Brain microvascular endothelial cell (primary cell): ENCODE data around the gene SACS.

ENCODE experiments used
- DNase-seq: peaks from one replicate; pipeline ENCODE4 v3.0.0-alpha.2; 2020
- H3K27ac ChIP-seq: fragments of 250-450 bp; sonication (Bioruptor Pico); 2 replicates; pipeline ENCODE4 v1.5.1; 2020; ENCODE audit warnings: mild to moderate bottlenecking, moderate library complexity
- H3K27me3 ChIP-seq: fragments of 250-450 bp; sonication (Bioruptor Pico); replicated peaks from 2 replicates; pipeline ENCODE4 v1.5.1; 2020; ENCODE audit warnings: mild to moderate bottlenecking
- H3K36me3 ChIP-seq: fragments of 250-450 bp; sonication (Bioruptor Pico); replicated peaks from 2 replicates; pipeline ENCODE4 v1.5.1; 2020; ENCODE audit warnings: mild to moderate bottlenecking
- H3K4me3 ChIP-seq: 2 replicates; pipeline ENCODE4 v1.5.1; 2011; ENCODE audit warnings: low read depth, mild to moderate bottlenecking, control low read depth, low read length, moderate library complexity
- in situ Hi-C: cut with HindIII; loops from 2 replicates; pipeline ENCODE4 v1.10.0; 2017; ENCODE audit warnings: low sequenced_read_pairs, low pct_ligation_motif_present
- TF ChIP-seq, protein P1 (sequence below): IDR thresholded peaks from 2 replicates; pipeline ENCODE4 v1.5.1; 2011; ENCODE audit warnings: low read depth, mild to moderate bottlenecking, moderate library complexity, low read length, control low read depth, inconsistent platforms; ENCODE audit errors: missing control alignments

The SACS gene

DNA sequence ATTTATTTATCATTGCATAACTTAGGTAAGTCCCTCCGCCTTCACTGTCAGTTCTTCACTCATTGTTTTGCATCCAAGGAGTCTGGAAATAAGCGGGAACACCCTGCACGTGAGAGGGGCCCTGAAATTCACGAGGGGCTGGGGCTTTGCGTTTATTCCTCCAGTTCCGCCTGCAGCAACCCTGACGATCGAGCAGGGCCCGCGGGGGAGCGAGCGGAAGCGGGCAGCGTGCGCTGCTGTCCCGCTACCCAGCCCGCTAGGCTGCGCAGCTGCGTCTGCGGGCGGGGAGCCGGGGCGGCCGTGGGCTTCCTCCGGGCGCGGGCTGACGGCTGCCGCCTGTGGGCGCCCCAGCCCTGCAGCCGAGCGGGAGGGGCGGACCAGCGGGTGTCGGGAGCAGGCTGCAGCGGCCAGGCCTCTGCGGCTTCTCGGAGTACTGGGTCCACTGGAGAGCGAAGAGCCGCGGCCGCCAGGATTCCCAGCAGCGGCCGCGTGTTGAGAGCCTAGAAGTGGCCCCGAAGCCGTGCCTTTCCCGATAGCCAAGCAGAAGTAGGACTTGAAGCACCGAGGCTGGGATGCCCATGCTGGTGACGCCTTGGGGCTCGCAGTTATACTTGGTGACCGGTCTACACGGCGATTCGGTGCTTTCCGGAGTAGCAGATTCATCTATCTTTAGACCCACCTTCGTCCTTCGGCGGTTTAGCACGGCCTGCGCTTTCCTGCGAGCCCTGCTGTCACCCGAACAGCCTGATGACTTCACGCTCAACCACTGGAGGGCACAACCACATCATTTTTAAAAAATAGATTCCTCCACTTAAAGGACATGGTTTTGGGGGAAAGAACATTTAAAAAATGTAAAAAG lies 32.9 kb upstream of the SACS start:
- in situ Hi-C loops = no loop called here
- DNase-seq = peak; percentile 80
- H3K27ac ChIP-seq = peak overlapping the region; percentile 40

DNA sequence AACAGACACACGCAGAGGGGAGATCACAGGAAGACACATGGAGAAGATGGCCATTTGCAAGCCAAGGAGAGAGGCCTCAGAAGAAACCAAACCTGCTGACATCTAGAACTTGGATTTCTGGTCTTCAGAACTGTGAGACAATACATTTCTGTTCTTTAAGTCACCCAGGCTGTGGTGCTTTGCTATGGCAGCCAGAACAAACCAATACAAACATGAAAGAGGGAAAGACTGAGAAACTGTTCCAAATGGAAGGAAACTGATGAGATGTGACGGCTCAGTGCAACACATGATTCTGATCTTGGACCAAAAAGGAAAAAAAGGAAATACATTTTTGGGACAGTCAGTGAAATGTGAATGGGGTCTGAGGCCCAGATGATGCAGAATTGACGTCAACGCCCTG lies 30.2 kb upstream of the SACS start:
- Histone ChIP-seq H3K36me3 (no peaks in the 10 kb centered on the region), H3K4me3 (no peak overlapping the region), H3K27me3 (no peaks in the 10 kb centered on the region), H3K27ac (peak overlapping the region; percentile 60)
- in situ Hi-C loops = no loop called here
- peak; percentile 32 for DNase-seq
- TF ChIP-seq, protein P1, sequence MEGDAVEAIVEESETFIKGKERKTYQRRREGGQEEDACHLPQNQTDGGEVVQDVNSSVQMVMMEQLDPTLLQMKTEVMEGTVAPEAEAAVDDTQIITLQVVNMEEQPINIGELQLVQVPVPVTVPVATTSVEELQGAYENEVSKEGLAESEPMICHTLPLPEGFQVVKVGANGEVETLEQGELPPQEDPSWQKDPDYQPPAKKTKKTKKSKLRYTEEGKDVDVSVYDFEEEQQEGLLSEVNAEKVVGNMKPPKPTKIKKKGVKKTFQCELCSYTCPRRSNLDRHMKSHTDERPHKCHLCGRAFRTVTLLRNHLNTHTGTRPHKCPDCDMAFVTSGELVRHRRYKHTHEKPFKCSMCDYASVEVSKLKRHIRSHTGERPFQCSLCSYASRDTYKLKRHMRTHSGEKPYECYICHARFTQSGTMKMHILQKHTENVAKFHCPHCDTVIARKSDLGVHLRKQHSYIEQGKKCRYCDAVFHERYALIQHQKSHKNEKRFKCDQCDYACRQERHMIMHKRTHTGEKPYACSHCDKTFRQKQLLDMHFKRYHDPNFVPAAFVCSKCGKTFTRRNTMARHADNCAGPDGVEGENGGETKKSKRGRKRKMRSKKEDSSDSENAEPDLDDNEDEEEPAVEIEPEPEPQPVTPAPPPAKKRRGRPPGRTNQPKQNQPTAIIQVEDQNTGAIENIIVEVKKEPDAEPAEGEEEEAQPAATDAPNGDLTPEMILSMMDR = no peak

More for the DNA sequence above, 32.9 kb upstream of the SACS start:
- TF ChIP-seq, protein P1 = peak; percentile 72
- Histone ChIP-seq H3K4me3 (peak overlapping the region; percentile 56), H3K27me3 (no peaks in the 10 kb centered on the region), H3K36me3 (no peaks in the 10 kb centered on the region)

DNA sequence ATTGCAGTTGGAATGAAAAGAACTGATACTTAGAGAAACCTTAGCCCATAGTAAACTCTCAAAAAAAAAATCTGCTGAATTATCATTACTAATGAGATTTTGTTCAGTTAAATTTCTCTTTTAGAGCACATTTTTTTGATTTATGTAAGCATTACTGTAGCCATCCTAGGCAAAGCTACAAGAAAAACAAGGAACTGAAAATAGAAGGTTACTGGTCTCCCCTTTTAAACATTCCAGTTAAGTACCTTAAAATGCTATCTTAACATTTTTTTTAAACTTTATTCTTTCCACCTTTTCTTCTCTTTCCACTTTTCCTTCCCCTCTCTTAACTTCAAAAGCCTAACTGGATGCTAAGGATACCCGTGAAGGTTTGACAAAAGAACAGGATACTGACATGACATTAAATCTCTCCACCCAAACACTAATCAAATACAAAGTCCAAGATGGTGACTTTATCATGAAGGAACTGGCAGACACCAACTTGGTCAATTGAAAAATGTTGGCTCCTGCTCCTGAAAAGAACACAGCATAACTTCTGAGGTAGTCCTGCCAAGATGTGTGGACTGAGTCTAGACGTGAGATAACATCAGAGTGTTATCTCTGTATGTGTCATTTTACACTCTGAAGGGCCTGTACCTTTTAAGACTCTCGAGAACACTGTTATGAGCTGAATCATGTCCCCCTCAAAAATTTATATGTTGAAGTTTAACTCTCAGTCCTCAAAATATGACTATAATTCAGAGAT lies 29.5 kb upstream of the SACS start:
- peak; percentile 68 for DNase-seq
- Histone ChIP-seq H3K36me3 (no peaks in the 10 kb centered on the region), H3K27me3 (no peaks in the 10 kb centered on the region), H3K27ac (peak overlapping the region; percentile 60), H3K4me3 (no peak overlapping the region)
- TF ChIP-seq, protein P1 = no peak
- in situ Hi-C loops = no loop called here

DNA sequence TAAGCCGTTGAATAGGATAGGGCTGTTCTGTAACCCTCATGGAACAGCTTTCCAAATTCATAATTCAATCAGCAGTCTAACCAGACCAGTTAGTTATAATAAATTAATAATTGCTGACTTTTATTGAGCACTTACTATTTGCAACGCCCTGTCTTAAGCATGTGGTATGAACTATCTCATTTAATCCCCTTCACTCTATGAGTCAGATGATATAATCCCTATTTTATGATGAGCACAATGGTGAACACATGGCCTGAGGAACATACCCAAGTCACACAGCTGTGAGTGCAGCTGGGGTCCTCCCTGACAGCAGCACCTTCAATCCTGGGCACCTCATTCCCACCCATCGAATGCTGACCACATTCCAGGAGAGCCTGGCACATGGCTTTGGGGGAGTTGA lies 28.0 kb upstream of the SACS start:
- Histone ChIP-seq H3K36me3 (no peaks in the 10 kb centered on the region), H3K27me3 (no peaks in the 10 kb centered on the region), H3K27ac (no peak overlapping the region), H3K4me3 (no peak overlapping the region)
- TF ChIP-seq, protein P1 = no peak
- in situ Hi-C loops = no loop called here
- no peak for DNase-seq

DNA sequence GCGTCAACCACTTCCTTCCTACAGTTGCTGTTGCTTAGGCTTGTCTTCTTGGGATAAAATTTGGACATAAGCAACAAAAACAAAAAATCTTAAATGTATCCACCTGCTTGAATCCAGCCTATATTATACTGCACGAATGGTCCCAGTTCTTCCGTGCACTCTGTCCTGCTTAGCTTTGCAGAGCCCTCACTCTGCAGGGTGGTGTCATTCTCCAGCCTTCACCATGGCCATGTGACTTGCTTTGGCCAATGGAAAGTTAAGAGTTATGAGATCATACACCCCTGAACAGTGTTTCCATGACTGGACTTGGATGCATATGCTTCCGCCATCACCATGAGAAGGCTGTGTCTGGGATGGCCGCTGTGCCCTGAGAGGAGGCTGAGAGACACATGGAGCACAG lies 27.4 kb upstream of the SACS start:
- in situ Hi-C loops = no loop called here
- Histone ChIP-seq H3K36me3 (no peaks in the 10 kb centered on the region), H3K27me3 (no peaks in the 10 kb centered on the region), H3K4me3 (no peak overlapping the region), H3K27ac (no peak overlapping the region)
- TF ChIP-seq, protein P1 = no peak
- DNase-seq = no peak
